ENCODE measurements around the gene UBE2O.

DNA sequence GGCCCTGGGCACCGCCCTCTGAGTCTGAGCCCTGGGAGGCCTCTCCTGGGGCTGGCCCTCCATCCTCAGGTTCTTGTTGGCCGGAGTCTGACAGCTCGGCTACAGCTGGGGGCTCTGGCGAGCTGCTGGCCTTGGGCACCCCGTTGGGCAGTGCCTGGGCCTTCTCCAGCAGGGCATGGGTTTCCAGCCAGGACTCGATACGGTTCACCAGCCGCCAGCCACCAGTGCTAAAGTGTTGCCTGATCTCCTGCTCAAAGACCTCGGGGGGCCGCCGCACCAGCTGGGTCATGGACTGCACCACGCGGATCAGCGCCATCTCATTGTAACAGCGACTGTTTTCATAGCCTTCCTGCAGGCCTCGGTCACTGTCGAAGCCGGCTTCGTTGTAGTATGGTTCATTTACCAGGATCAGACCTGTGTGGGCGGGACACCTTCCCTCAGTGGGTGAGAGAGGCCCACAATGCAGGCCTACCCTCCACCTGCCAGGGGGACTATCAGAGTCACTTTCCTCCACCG lies 61.7 kb downstream of the UBE2O start:
- no peak for TF ChIP-seq CTCF (IDR thresholded peaks at IDR 0.05)
- no peak for TF ChIP-seq SP1 (CRISPR knock-in tag; conservative IDR thresholded peaks at IDR 0.05)
